ENCODE measurements around the gene PLXDC1.
"Not testable (repeated sequence)": the region's sequence is repeated elsewhere in the genome, so short reads cannot be mapped to it uniquely, and the experiment has no call there.

The PLXDC1 gene

GRCh38 chr17:39062846-39063680, 88.4 kb downstream of the PLXDC1 start:
- DNase-seq (ENCODE audit: low read depth), result no peak

GRCh38 chr17:39058524-39058923, 92.9 kb downstream of the PLXDC1 start:
- DNase-seq (ENCODE audit: low read depth), result no peak

- no peak for DNase-seq (ENCODE audit: low read depth)
Measured at GRCh38 chr17:39057701-39058206, 93.7 kb downstream of the PLXDC1 start.

- no peak for DNase-seq (ENCODE audit: low read depth)
Measured at GRCh38 chr17:39054111-39054645, 97.3 kb downstream of the PLXDC1 start.

- DNase-seq (ENCODE audit: low read depth), result not testable (repeated sequence)
Measured at GRCh38 chr17:39052423-39052822, 99.0 kb downstream of the PLXDC1 start.

- DNase-seq (ENCODE audit: low read depth), result no peak
Measured at GRCh38 chr17:39051001-39051585, 100.3 kb downstream of the PLXDC1 start.

GRCh38 chr17:39045948-39046679, 105.3 kb downstream of the PLXDC1 start:
- no peak for DNase-seq (ENCODE audit: low read depth)

- no peak for DNase-seq (ENCODE audit: low read depth)
Measured at GRCh38 chr17:39036009-39036408, 115.4 kb downstream of the PLXDC1 start.

GRCh38 chr17:39035578-39035977, 115.9 kb downstream of the PLXDC1 start:
- DNase-seq (ENCODE audit: low read depth), result not testable (repeated sequence)

GRCh38 chr17:39028690-39029089, 122.7 kb downstream of the PLXDC1 start:
- DNase-seq (ENCODE audit: low read depth), result no peak

GRCh38 chr17:39027455-39028035, 123.9 kb downstream of the PLXDC1 start:
- DNase-seq (ENCODE audit: low read depth), result no peak

- no peak for DNase-seq (ENCODE audit: low read depth)
Measured at GRCh38 chr17:39026980-39027451, 124.4 kb downstream of the PLXDC1 start.

- DNase-seq (ENCODE audit: low read depth), result not testable (repeated sequence)
Measured at GRCh38 chr17:39026346-39026745, 125.1 kb downstream of the PLXDC1 start.

GRCh38 chr17:39022924-39023323, 128.5 kb downstream of the PLXDC1 start:
- DNase-seq (ENCODE audit: low read depth), result no peak

- not testable (repeated sequence) for DNase-seq (ENCODE audit: low read depth)
Measured at GRCh38 chr17:39020037-39020436, 131.4 kb downstream of the PLXDC1 start.

- no peak for DNase-seq (ENCODE audit: low read depth)
Measured at GRCh38 chr17:39018267-39019134, 132.9 kb downstream of the PLXDC1 start.

- DNase-seq (ENCODE audit: low read depth), result no peak
Measured at GRCh38 chr17:39016193-39017153, 135.0 kb downstream of the PLXDC1 start.

GRCh38 chr17:39015546-39015935, 135.9 kb downstream of the PLXDC1 start:
- no peak for DNase-seq (ENCODE audit: low read depth)

GRCh38 chr17:39014795-39015545, 136.5 kb downstream of the PLXDC1 start:
- DNase-seq (ENCODE audit: low read depth), result no peak

Data from activated T-helper 9 cell treated with anti-CD3 and anti-CD28 coated beads, Interleukin-2, amount 50 U/mL, for 16 hours (primary cell).